ENCODE measurements around the gene VGLL3. TPM values are rescaled to one million over a fixed set of nuclear protein-coding genes. Genes with fewer than 3 reads are reported as not detected.
A peak's percentile ranks its signal among the peaks of the same experiment; 100 is the strongest.

Gene VGLL3
- total RNA-seq, 1 donor from 2014 or later = 40.6 TPM

- TF ChIP-seq, protein P1, sequence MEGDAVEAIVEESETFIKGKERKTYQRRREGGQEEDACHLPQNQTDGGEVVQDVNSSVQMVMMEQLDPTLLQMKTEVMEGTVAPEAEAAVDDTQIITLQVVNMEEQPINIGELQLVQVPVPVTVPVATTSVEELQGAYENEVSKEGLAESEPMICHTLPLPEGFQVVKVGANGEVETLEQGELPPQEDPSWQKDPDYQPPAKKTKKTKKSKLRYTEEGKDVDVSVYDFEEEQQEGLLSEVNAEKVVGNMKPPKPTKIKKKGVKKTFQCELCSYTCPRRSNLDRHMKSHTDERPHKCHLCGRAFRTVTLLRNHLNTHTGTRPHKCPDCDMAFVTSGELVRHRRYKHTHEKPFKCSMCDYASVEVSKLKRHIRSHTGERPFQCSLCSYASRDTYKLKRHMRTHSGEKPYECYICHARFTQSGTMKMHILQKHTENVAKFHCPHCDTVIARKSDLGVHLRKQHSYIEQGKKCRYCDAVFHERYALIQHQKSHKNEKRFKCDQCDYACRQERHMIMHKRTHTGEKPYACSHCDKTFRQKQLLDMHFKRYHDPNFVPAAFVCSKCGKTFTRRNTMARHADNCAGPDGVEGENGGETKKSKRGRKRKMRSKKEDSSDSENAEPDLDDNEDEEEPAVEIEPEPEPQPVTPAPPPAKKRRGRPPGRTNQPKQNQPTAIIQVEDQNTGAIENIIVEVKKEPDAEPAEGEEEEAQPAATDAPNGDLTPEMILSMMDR (IDR thresholded peaks at IDR 0.05; ENCODE audit: insufficient read depth, low read length, poor library complexity, severe bottlenecking) = no peak
- no peaks in the 10 kb centered on the region for H3K36me3 ChIP-seq (ENCODE audit: control insufficient read depth, insufficient read depth, low read length)
- H3K4me3 ChIP-seq (ENCODE audit: low read depth, low read length) = no peak overlapping the region
- DNase-seq (ENCODE audit: low read depth) = no peak
- no peaks in the 10 kb centered on the region for H3K27me3 ChIP-seq (ENCODE audit: control insufficient read depth, insufficient read depth, low read length)
Observed at GRCh38 chr3:86965166-86965565, 25.8 kb downstream of the VGLL3 start.

GRCh38 chr3:86963611-86964010 is 27.3 kb downstream of the VGLL3 start:
- no peak for DNase-seq (ENCODE audit: low read depth)
- Histone ChIP-seq H3K4me3 (ENCODE audit: low read depth, low read length) (no peak overlapping the region), H3K36me3 (ENCODE audit: control insufficient read depth, insufficient read depth, low read length) (no peaks in the 10 kb centered on the region), H3K27me3 (ENCODE audit: control insufficient read depth, insufficient read depth, low read length) (no peaks in the 10 kb centered on the region)
- TF ChIP-seq, protein P1 (IDR thresholded peaks at IDR 0.05; ENCODE audit: insufficient read depth, low read length, poor library complexity, severe bottlenecking) = no peak

DNA sequence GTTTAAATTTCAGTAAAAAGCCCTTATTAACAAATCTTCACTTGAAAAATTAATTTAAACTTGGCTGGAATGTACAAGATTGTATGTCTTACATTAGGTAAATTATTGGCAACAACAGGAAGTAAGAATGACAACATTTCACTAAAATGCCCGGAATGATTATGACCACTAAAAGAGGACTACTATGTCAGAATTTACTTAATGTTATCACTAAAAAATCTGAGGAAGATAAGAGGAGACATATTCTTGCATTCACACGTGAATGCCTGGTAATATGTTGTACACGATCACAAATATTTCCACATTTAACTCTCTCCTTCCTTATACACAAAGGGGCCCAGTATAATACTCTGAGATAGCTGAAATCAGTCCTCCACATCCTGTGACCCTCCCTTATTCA is 29.7 kb downstream of the VGLL3 start:
- Histone ChIP-seq H3K27me3 (ENCODE audit: control insufficient read depth, insufficient read depth, low read length) (no peaks in the 10 kb centered on the region), H3K4me3 (ENCODE audit: low read depth, low read length) (no peak overlapping the region), H3K36me3 (ENCODE audit: control insufficient read depth, insufficient read depth, low read length) (no peaks in the 10 kb centered on the region)
- TF ChIP-seq, protein P1 (IDR thresholded peaks at IDR 0.05; ENCODE audit: insufficient read depth, low read length, poor library complexity, severe bottlenecking) = no peak
- DNase-seq (ENCODE audit: low read depth) = no peak

DNA sequence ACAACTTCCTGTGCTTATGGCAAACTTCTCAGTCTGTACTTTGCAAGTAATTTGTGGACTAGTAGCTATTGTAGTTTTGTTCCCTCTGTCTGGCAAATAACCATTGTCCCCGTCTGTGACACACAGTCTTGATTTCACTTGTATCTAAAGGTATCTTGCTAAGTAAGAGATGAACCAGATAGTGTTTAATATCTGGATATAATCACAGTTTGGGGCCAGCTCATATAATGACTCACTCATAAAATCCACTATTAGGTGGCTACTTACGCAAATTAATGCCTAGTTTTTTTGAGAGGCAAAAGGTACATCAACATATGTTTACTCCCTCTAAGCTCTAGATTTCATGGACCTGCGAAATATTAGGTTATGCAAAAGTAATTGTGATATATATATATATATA is 30.4 kb downstream of the VGLL3 start:
- Histone ChIP-seq H3K4me3 (ENCODE audit: low read depth, low read length) (no peak overlapping the region), H3K27me3 (ENCODE audit: control insufficient read depth, insufficient read depth, low read length) (no peaks in the 10 kb centered on the region), H3K36me3 (ENCODE audit: control insufficient read depth, insufficient read depth, low read length) (no peaks in the 10 kb centered on the region)
- TF ChIP-seq, protein P1 (IDR thresholded peaks at IDR 0.05; ENCODE audit: insufficient read depth, low read length, poor library complexity, severe bottlenecking) = no peak
- DNase-seq (ENCODE audit: low read depth) = no peak

DNA sequence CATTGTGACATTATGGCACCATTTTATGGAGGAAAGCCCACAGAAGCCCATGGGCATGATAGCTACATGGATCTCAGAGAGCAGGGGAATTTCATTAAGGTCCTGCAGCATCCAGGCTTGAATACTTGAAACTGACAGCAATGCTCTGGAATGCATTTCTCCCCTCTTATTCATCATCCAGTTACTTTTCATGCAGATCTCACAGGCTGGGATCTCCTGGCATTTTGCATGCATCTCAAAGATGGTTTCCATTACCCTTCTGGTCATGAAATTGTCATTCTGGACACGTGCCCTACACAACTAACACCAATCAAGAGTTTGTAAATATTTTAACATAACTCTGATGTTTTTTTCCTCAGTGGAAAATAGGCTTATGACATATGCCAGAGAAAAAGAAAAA is 32.4 kb downstream of the VGLL3 start:
- TF ChIP-seq, protein P1 (IDR thresholded peaks at IDR 0.05; ENCODE audit: insufficient read depth, low read length, poor library complexity, severe bottlenecking) = no peak
- DNase-seq (ENCODE audit: low read depth) = peak; percentile 16
- Histone ChIP-seq H3K27me3 (ENCODE audit: control insufficient read depth, insufficient read depth, low read length) (no peaks in the 10 kb centered on the region), H3K4me3 (ENCODE audit: low read depth, low read length) (no peak overlapping the region), H3K36me3 (ENCODE audit: control insufficient read depth, insufficient read depth, low read length) (no peaks in the 10 kb centered on the region)

DNA sequence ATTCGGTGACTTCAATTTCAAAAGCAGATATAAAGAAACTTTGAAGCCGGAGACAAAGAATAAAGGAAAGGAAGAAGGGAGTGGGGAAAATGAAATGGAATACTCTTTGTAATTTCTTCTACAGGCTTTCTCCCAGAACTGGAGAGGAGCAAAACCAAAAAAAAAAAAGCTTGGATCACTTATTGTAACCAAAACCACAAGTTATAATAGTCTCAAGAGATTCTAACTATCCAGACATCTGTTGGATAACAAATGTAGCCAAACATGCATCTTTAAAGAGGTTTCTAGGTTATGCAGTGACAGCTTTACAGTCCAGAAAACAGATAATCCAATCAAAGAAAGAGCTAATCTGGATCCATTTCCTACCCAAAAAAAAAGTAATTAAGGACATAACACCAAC is 36.2 kb downstream of the VGLL3 start:
- Histone ChIP-seq H3K27me3 (ENCODE audit: control insufficient read depth, insufficient read depth, low read length) (no peaks in the 10 kb centered on the region), H3K36me3 (ENCODE audit: control insufficient read depth, insufficient read depth, low read length) (no peaks in the 10 kb centered on the region), H3K4me3 (ENCODE audit: low read depth, low read length) (no peak overlapping the region)
- no peak for DNase-seq (ENCODE audit: low read depth)
- TF ChIP-seq, protein P1 (IDR thresholded peaks at IDR 0.05; ENCODE audit: insufficient read depth, low read length, poor library complexity, severe bottlenecking) = no peak

All from kidney epithelial cell (primary cell).